Activated CD4-positive, CD25-positive, alpha-beta regulatory T cell treated with anti-CD3 and anti-CD28 coated beads, Interleukin-2, amount 50 U/mL, for 72 hours (primary cell): ENCODE data around the gene ZDHHC24.
"Not testable (repeated sequence)": the region's sequence is repeated elsewhere in the genome, so short reads cannot be mapped to it uniquely, and the experiment has no call there.

ENCODE experiments used
- DNase-seq: peaks from one replicate; pipeline ENCODE4 v3.0.0; 2021

Gene ZDHHC24

GRCh38 chr11:66564538-66564937 is 18.7 kb upstream of the ZDHHC24 start:
- DNase-seq = no peak

- no peak for DNase-seq
Measured at GRCh38 chr11:66563832-66564231, 18.0 kb upstream of the ZDHHC24 start.

GRCh38 chr11:66562907-66563583 is 17.2 kb upstream of the ZDHHC24 start:
- DNase-seq = no peak

- no peak for DNase-seq
Measured at GRCh38 chr11:66562275-66562674, 16.4 kb upstream of the ZDHHC24 start.

- no peak for DNase-seq
Measured at GRCh38 chr11:66561975-66562248, 16.1 kb upstream of the ZDHHC24 start.

GRCh38 chr11:66561178-66561974 is 15.5 kb upstream of the ZDHHC24 start:
- DNase-seq = no peak

GRCh38 chr11:66559866-66560676 is 14.2 kb upstream of the ZDHHC24 start:
- no peak for DNase-seq

- no peak for DNase-seq
Measured at GRCh38 chr11:66559142-66559865, 13.5 kb upstream of the ZDHHC24 start.

GRCh38 chr11:66557733-66558326 is 12.0 kb upstream of the ZDHHC24 start:
- no peak for DNase-seq

GRCh38 chr11:66556086-66556485 is 10.2 kb upstream of the ZDHHC24 start:
- no peak for DNase-seq

GRCh38 chr11:66555416-66555815 is 9.6 kb upstream of the ZDHHC24 start:
- DNase-seq = no peak

- DNase-seq = no peak
Measured at GRCh38 chr11:66554602-66555001, 8.8 kb upstream of the ZDHHC24 start.

GRCh38 chr11:66550887-66551286 is 5.0 kb upstream of the ZDHHC24 start:
- DNase-seq = no peak

- DNase-seq = no peak
Measured at GRCh38 chr11:66549696-66550095, 3.8 kb upstream of the ZDHHC24 start.

- DNase-seq = no peak
Measured at GRCh38 chr11:66548774-66549630, 3.2 kb upstream of the ZDHHC24 start.

- no peak for DNase-seq
Measured at GRCh38 chr11:66548041-66548440, 2.2 kb upstream of the ZDHHC24 start.

GRCh38 chr11:66547662-66548009 is 1.8 kb upstream of the ZDHHC24 start:
- DNase-seq = no peak

- no peak for DNase-seq
Measured at GRCh38 chr11:66546966-66547661, 1.3 kb upstream of the ZDHHC24 start.

- no peak for DNase-seq
Measured at GRCh38 chr11:66546368-66546965, 619 bp upstream of the ZDHHC24 start, which contains the start of gene ACTN3. Gene ACTN3 (plus strand): TSS chr11:66546903. CDS start chr11:66546938, 35 bp downstream.

GRCh38 chr11:66544952-66545351 is 896 bp downstream of the ZDHHC24 start:
- not testable (repeated sequence) for DNase-seq
